ENCODE results near the gene CNOT2. TPM values are rescaled to one million over a fixed set of nuclear protein-coding genes. Genes with fewer than 3 reads are reported as not detected.
"Not testable (repeated sequence)": the region's sequence is repeated elsewhere in the genome, so short reads cannot be mapped to it uniquely, and the experiment has no call there.

Gene CNOT2
- total and polyA plus RNA-seq, 11 donors, result 15.5 to 63.7 (median 36.9) TPM

GRCh38 chr12:70383886-70384285, 140.7 kb downstream of the CNOT2 start:
- no peaks in the 10 kb centered on the region for H3K27me3 ChIP-seq
- DNase-seq, result no peak
- H3K4me3 ChIP-seq, result no peak overlapping the region
- intact Hi-C loops (cut with DNase I), result no loop called here
- TF ChIP-seq POLR2A (IDR thresholded peaks at IDR 0.05), result no peak
- TF ChIP-seq CTCF (IDR thresholded peaks at IDR 0.05), result no peak
- H3K27ac ChIP-seq, result no peak overlapping the region
- no peak for ATAC-seq
- H3K36me3 ChIP-seq, result no peaks in the 10 kb centered on the region
- 81 to 88% (median 83%) methylated on average over 3 of the region's 3 CpGs for WGBS, 4 donors
- peaks cover 0 to 5% (median 0%) of the 10 kb centered on the region in 12 donors for H3K9me3 ChIP-seq
- no peaks in the 10 kb centered on the region for H3K4me1 ChIP-seq

GRCh38 chr12:70386771-70387170, 143.5 kb downstream of the CNOT2 start:
- ATAC-seq, result no peak
- whole genome bisulfite sequencing, 4 donors, result 82 to 89% (median 84%) methylated on average over 1 of the region's 1 CpG

GRCh38 chr12:70389678-70390077, 146.4 kb downstream of the CNOT2 start:
- ATAC-seq, result no peak
- H3K27ac ChIP-seq, result no peak overlapping the region
- TF ChIP-seq CTCF (IDR thresholded peaks at IDR 0.05), result no peak
- TF ChIP-seq POLR2A (IDR thresholded peaks at IDR 0.05), result no peak
- peaks cover 0 to 15% (median 0%) of the 10 kb centered on the region in 12 donors for H3K9me3 ChIP-seq
- no peak for DNase-seq
- H3K4me1 ChIP-seq, result no peaks in the 10 kb centered on the region
- no peaks in the 10 kb centered on the region for H3K27me3 ChIP-seq
- 89 to 98% (median 94%) methylated on average over 2 of the region's 2 CpGs for WGBS, 4 donors
- no peaks in the 10 kb centered on the region for H3K36me3 ChIP-seq
- intact Hi-C loops (cut with DNase I), result no loop called here
- no peak overlapping the region for H3K4me3 ChIP-seq

More at GRCh38 chr12:70386771-70387170, 143.5 kb downstream of the CNOT2 start:
- no peaks in the 10 kb centered on the region for H3K27me3 ChIP-seq
- H3K36me3 ChIP-seq, result no peaks in the 10 kb centered on the region
- H3K9me3 ChIP-seq, result peaks cover 0 to 15% (median 0%) of the 10 kb centered on the region in 12 donors
- H3K4me3 ChIP-seq, result no peak overlapping the region
- TF ChIP-seq POLR2A (IDR thresholded peaks at IDR 0.05) (no peak), CTCF (IDR thresholded peaks at IDR 0.05) (no peak)
- intact Hi-C loops (cut with DNase I), result no loop called here
- no peaks in the 10 kb centered on the region for H3K4me1 ChIP-seq
- DNase-seq, result no peak
- H3K27ac ChIP-seq, result no peak overlapping the region

GRCh38 chr12:70392631-70393030, 149.4 kb downstream of the CNOT2 start:
- H3K36me3 ChIP-seq; H3K4me3 ChIP-seq; ATAC-seq; H3K27ac ChIP-seq; intact Hi-C loops (cut with DNase I); H3K27me3 ChIP-seq; H3K4me1 ChIP-seq; DNase-seq: not testable (repeated sequence)
- 77 to 94% (median 90%) methylated on average over 1 of the region's 1 CpG for WGBS, 4 donors
- H3K9me3 ChIP-seq, result peaks cover 0 to 15% (median 0%) of the 10 kb centered on the region in 12 donors

Measured in heart left ventricle (tissue), 16 donors.